ENCODE data around the gene C5AR2.
"Not testable (repeated sequence)": the region's sequence is repeated elsewhere in the genome, so short reads cannot be mapped to it uniquely, and the experiment has no call there.

C5AR2 gene

DNA sequence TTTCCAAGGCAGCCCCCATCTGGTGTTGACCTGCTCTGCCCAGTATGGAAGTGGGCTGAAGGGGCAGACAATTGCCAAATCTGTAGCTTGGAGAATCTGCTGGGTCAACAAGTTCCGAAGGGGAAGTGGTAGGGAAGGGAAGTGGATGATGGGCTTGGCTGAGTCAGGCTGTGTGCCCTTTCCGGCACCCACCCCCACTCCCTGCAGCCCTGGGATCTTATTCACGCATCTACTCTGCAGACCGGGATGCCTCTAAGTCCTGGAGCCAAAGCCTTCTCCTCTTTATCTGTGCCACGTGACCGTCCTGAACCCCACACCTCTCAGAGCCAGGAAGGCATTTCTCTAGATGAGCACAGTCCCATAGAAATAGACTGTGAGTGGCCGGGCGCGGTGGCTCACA lies 7.5 kb upstream of the C5AR2 start:
- peak; percentile 31 for DNase-seq

GRCh38 chr19:47330466-47330869 lies 1.5 kb upstream of the C5AR2 start:
- peak; percentile 54 for DNase-seq

- DNase-seq = no peak
Measured at GRCh38 chr19:47331490-47331889, 485 bp upstream of the C5AR2 start.

DNA sequence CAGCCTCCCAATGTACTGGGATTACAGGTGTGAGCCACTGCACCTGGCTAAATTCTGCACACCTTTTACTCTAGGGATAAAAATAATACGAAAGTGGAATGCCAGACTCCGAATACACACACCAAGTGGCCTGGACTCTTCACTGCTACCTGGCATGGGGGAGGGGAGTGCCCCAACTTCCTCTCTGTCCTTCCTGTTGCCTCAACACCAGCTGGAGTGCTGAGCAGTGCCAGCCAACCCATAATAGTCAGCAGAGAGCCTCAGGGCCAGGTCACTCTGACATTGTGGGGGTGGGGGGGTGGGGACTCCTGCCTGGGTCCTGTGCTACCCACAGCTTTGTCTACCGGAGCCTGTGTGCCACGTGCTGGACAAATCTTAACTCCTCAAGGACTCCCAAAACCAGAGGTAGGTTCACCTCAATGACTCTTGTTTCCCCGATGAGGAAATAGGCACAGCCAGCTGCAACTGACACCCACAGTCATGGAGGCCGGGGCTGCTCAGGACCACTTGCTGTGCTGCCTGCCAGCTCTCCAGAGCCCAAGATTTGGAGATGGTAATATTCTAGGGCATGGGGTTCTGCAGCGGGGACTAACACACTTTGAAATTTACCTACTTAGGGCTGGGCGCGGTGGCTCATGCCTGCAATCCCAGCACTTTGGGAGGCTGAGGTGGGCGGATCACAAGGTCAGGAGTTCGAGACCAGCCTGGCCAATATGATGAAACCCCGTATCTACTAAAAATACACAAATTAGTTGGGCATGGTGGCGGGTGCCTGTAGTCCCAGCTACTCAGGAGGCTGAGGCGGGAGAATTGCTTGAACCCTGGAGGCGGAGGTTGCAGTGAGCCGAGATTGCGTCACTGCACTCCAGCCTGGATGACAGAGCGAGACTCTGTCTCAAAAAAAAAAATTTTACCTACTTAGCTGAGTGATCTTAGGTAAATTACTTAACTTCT lies 5.1 kb downstream of the C5AR2 start:
- peak; percentile 94 for DNase-seq

DNA sequence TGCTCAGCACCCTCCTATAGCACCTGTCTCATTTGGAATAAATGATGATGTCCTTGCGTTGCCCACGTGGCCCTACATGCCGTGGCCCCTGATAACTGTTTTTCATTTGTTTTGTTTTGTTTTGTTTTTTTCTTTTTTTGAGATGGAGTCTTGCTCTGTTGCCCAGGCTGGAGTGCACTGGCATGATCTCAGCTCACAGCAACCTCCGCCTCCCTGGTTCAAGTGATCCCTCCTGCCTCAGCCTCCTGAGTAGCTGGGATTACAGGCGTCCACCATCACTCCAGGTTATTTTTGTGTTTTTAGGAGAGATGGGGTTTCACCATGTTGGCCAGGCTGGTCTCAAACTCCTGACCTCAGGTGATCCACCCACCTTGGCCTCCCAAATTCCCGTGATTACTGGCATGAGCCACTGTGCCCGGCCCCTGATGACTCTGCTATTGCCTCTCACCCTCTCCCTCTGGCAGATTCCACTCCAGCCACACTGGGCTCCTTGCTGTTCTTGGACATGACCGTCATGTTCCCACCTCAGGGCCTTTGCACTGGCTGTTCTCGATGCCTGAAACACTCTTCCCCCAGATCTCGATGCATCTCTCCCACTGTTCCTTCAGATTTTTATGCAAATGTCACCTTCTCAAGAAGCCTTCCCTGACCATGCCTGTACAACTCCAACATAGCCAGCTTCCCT lies 7.4 kb downstream of the C5AR2 start:
- no peak for DNase-seq

GRCh38 chr19:47340477-47341208 lies 8.7 kb downstream of the C5AR2 start:
- DNase-seq = no peak

- no peak for DNase-seq
Measured at GRCh38 chr19:47341734-47342133, 9.8 kb downstream of the C5AR2 start.

DNA sequence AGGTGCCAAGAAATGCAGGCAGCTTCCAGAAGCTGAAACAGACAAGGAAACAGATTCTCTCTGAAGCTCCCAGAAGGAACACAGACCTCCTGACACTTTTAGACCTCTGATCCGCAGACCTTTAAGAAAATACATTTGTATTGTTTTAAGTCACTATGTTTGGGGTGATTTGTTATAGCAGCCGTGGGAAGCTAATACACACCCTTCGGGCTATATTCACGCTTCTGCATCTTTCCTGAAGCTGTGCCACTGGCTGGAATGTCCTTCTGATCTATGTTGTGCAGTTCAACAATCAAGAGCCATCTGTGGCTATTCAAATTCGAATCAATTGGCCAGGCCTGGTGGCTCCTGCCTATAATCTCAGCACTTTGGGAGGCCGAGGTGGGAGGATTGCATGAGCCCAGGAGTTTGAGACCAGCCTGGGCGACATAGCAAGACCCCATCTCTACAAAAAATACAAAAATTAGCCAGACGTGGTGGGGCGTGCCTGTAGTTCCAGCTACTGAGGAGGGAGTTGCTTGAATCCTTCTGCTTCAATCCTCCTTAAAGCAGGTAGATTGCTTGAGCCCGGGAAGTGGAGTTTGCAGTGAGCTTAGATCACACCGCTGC lies 11.3 kb downstream of the C5AR2 start:
- no peak for DNase-seq

GRCh38 chr19:47344425-47344824 lies 12.4 kb downstream of the C5AR2 start:
- no peak for DNase-seq

DNA sequence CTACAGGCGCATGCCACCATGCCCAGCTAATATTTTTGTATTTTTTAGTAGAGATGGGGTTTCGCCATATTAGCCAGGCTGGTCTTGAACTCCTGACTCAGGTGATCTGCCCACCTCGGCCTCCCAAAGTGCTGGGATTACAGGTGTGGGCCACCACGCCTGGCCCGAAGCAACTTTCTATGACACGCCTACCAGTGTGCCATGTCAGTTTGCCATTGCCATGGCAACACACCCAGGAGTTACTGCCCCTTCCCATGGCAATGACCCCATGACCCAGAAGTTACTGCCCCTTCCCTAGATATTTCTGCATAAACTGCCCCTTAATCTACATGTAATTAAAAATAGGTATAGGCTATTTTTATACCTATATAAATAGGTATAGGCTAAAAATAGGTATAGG lies 14.0 kb downstream of the C5AR2 start:
- DNase-seq = not testable (repeated sequence)

GRCh38 chr19:47348819-47349795 lies 17.1 kb downstream of the C5AR2 start, which contains the start of gene DHX34:
DHX34 (plus strand) TSS chr19:47349315; CDS start chr19:47353031, 3,716 bp downstream.
- peak; percentile 96 for DNase-seq

DNA sequence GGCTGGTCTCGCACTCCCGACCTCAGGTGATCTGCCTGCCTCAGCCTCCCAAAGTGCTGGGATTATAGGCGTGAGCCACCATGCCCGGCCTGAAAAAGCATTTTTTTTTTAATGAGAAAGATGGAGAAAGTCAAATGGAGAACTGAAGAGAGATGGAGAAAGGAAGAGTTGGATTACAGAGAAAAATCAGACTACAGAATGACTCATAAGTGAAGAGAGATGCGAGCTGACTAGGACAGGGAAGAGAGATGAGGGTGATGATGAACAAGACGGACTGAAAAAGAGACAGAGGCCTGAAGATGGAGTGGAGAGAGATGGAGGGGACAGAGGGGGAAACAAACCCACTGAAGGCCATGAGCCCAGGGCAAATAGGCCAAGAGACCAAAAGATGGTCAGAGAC lies 18.7 kb downstream of the C5AR2 start:
- no peak for DNase-seq

- DNase-seq = no peak
Measured at GRCh38 chr19:47351548-47351947, 19.6 kb downstream of the C5AR2 start.

GRCh38 chr19:47352095-47352494 lies 20.1 kb downstream of the C5AR2 start:
- DNase-seq = no peak

DNA sequence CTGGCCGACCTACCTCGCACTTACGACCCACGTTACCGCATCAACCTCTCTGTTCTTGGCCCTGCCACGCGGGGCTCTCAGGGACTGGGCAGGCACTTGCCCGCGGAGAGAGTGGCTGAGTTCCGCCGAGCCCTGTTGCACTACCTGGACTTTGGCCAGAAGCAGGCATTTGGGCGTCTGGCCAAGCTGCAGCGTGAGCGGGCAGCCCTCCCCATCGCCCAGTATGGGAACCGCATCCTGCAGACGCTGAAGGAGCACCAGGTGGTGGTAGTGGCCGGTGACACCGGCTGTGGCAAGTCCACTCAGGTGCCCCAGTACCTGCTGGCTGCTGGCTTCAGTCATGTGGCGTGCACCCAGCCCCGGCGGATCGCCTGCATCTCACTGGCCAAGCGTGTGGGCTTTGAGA lies 21.3 kb downstream of the C5AR2 start:
- no peak for DNase-seq

GRCh38 chr19:47356900-47357299 lies 24.9 kb downstream of the C5AR2 start:
- no peak for DNase-seq

DNA sequence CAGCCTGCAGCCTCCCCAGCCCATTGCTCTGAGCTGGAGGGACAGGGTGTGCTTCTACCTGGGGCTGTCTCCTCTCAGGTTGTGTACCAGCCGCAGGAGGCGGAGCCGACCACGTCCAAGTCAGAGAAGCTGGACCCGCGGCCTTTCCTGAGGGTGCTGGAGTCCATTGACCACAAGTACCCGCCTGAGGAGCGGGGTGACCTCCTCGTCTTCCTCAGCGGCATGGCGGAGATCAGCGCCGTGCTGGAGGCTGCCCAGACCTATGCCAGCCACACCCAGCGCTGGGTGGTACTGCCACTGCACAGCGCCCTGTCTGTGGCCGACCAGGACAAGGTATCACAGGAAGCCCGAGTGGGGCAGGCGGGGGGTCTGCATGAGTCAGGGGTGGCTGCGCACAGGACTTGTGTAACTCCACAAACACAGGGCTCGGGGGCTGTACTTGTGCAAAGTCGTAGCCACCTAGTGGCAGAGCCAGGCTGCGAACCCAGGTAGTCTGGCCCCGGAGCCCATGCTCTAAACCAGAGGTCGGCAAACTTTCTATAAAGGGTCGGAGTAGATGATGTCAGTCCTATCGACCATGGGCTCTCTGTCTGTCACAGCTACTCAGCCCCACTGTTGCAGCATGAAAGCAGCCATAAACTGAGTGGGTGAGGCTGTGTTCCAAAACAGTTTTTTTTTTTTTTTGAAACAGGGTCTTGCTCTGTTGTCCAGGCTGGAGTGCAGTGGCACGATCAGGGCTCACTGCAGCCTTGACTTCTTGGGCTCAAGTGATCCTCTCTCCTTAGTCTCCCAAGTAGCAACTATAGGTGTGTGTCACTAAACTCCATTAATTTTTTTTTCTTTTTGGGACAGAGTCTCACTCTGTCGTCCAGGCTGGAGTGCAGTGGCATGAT lies 26.1 kb downstream of the C5AR2 start:
- no peak for DNase-seq

DNA sequence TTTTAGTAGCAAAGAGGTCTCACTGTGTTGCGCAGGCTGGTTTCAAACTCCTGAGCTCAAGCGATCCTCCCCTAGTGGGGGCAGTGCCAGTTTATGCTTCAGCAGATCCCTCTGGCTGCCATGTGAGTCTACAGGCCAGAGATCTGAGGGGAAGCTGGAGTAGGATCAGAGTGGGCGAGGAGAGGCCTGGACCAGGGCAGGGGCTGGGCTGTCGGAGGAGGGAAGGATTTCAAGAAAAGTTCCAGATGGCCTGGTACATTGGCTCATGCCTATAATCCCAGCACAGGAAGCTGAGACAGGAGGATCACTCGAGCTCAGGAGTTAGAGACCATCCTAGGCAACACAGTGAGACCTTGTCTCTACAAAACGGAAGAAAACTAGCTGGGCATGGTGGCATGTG lies 27.0 kb downstream of the C5AR2 start:
- no peak for DNase-seq

DNA sequence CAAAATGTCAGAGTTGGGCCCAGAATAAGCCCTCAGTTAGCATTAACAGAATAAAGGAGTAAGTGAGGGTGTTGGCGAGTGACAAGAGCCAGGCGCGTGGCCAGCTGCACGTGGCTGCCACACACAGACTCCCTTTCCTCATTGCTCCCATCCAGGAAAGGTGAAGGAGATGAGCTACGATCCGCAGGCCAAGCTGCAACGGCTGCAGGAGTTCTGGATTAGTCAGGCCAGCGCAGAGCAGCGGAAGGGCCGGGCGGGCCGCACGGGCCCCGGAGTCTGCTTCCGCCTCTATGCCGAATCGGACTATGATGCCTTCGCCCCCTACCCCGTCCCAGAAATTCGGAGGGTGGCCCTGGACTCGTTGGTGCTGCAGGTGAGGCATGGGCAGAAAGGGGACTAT lies 30.3 kb downstream of the C5AR2 start:
- no peak for DNase-seq

GRCh38 chr19:47363758-47364531 lies 32.0 kb downstream of the C5AR2 start:
- DNase-seq = no peak
